Central memory CD4-positive, alpha-beta T cell (primary cell): ENCODE results near the gene OXNAD1.

ENCODE experiments used
- DNase-seq: peaks from one replicate; pipeline ENCODE4 v3.0.0; 2022
- total RNA-seq, 3 experiments: gene quantifications; one replicate each; lab custom pipeline; 2026; lab: John Stamatoyannopoulos, UW

OXNAD1 gene
- total RNA-seq = 36.8 to 228 (median 133) reads per million in 3 experiments

- peak; percentile 99 for DNase-seq
These were observed at the start of gene OXNAD1, which contains the start of gene DPH3 for GRCh38 chr3:16264708-16265454. Gene OXNAD1 (plus strand): TSS chr3:16265212. CDS start chr3:16270953, 5,741 bp downstream. Gene DPH3 (minus strand): TSS chr3:16264943. CDS start chr3:16264876, 67 bp downstream.

- no peak for DNase-seq
These were observed 48.6 kb upstream of the OXNAD1 start for GRCh38 chr3:16216373-16216935.

GRCh38 chr3:16219777-16220176 is 45.2 kb upstream of the OXNAD1 start:
- no peak for DNase-seq

- no peak for DNase-seq
These were observed 43.0 kb upstream of the OXNAD1 start for GRCh38 chr3:16221990-16222389.

DNA sequence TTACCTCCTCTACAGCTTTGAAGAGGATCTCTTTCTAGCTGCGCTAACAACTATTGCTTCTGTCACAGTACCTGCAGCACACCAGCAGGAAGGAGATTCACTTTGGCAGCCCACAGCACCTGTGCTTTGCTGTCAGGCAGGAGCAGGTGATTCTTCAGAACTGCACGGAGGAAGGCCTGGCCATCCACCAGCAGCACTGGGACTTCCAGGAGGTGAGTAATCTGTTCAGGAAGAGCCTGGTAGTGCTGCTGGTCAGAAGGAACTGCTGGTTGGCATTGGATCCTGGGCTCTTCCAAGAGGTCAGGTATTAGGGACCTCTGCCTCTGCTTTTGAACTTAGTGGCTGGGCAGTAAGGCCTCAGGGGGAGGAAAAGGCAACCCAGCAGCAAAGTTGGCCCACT is 42.5 kb upstream of the OXNAD1 start:
- DNase-seq = no peak

- no peak for DNase-seq
These were observed 40.7 kb upstream of the OXNAD1 start for GRCh38 chr3:16224325-16224724.

GRCh38 chr3:16227566-16227965 is 37.4 kb upstream of the OXNAD1 start:
- no peak for DNase-seq

- DNase-seq = no peak
These were observed 35.3 kb upstream of the OXNAD1 start for GRCh38 chr3:16229681-16230080.

- no peak for DNase-seq
These were observed 33.0 kb upstream of the OXNAD1 start for GRCh38 chr3:16231983-16232382.

- DNase-seq = no peak
These were observed 31.2 kb upstream of the OXNAD1 start for GRCh38 chr3:16233806-16234205.

GRCh38 chr3:16234281-16234680 is 30.7 kb upstream of the OXNAD1 start:
- no peak for DNase-seq

GRCh38 chr3:16236030-16236639 is 28.9 kb upstream of the OXNAD1 start:
- DNase-seq = no peak

DNA sequence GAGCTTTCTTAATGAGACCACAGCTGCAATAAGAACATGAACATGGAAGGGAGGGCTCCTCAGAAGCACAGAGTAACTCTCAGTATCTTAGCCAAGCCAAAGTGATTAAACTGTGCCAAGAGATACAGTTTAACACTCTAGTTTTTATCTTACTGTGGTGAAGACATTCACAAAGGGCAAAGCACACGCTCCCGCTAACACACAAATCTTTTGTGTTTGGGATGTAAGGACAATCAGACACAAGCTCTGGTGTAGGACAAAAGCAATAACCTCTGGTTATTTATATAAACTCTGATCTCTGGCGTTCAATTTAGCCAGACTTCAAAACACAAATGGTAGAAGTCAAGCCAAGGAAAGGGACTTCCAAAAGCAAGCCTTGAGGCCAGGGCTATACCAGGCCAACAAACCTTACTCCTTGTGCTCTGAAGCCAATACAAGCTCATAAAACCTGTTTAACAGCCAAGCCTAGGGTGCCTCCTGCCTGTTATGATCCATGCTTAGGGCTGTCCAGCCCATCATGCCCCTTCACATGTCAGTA is 28.1 kb upstream of the OXNAD1 start:
- no peak for DNase-seq

DNA sequence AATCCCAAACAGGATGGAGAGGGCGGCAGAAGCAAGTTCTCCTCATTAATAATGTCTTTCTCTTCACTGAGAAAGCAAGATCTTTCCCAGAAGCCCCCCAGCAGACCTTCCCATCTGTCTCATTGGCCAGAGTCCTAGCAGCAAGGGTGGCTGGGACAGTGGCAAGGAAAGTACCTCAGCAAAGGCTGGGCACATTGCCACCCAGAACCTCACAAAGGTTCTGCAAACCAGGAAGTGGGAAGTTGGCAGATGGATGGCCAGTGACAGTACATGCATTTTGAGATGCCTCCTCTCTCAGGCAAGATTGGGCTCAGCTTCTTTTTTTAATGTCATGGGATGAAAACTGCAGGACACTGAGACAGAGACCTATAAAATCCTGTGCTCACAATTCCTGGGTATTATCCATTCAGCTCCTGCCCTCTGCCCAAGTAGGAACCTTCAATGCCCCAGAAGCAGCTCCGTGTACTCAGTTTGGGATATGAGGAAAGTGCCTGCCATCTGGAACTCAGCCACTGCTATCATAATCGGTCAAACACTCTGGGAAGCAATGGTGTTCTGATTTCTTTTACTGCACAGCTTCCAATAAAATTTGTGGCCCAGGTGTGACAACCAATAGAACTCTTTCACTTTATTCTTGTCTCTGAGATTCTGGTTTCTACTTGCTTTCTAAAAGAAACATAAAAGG is 25.8 kb upstream of the OXNAD1 start:
- no peak for DNase-seq

DNA sequence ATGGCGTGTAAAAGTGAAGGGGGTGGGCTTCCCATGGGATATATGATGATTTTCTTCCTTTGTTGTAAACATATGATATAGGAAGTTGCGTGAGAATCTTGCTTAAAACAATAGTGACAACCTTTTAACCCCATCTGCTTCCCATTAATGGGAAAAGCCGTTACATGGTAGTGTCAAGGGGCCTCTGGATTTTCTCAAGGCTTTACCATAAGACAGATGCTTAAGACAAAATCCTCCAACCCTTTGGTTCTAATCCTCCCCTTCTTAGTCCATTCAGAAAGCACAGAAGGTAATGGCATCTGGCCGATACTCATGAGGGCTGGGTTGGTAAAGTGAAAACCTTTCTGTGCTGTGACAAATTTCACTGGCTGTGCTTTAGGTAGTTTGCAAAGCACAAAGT is 25.2 kb upstream of the OXNAD1 start:
- no peak for DNase-seq

GRCh38 chr3:16240229-16241023 is 24.6 kb upstream of the OXNAD1 start:
- DNase-seq = no peak

DNA sequence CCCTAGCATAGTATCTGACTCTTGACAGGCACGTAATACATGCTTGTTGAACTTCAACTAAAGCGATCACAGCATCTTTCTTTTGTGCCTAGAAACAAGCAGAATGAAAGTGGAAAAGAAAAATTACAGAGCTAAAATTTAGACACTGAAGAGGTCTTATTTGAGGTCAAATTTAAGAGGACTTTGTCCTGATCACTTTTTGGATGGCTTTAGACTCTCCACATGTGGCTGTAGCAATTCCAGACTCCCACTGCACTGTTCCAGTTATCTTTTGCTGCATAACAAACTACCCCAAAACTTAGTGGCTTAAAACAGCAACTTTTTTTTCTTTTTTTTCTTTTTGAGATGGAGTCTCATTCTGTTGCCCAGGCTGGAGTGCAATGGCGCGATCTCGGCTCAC is 23.8 kb upstream of the OXNAD1 start:
- DNase-seq = no peak

DNA sequence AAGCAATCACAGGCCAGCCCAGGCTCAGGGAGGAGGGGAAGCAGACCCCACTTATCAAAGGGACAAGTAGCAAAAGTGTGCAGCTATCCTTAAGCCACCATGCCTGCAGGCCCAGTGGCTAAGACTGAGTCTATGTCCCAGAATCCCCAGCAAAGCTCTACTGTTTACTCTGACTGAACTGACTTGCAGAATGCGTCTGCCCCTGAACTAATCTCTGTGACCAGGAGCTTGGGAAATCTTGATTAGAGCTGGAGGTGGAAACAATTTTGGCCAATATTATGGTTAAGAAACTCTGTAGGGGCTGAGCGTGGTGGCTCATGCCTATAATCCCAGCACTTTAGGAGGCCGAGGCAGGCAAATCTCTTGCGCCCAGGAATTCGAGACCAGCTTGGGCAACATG is 22.8 kb upstream of the OXNAD1 start:
- no peak for DNase-seq

DNA sequence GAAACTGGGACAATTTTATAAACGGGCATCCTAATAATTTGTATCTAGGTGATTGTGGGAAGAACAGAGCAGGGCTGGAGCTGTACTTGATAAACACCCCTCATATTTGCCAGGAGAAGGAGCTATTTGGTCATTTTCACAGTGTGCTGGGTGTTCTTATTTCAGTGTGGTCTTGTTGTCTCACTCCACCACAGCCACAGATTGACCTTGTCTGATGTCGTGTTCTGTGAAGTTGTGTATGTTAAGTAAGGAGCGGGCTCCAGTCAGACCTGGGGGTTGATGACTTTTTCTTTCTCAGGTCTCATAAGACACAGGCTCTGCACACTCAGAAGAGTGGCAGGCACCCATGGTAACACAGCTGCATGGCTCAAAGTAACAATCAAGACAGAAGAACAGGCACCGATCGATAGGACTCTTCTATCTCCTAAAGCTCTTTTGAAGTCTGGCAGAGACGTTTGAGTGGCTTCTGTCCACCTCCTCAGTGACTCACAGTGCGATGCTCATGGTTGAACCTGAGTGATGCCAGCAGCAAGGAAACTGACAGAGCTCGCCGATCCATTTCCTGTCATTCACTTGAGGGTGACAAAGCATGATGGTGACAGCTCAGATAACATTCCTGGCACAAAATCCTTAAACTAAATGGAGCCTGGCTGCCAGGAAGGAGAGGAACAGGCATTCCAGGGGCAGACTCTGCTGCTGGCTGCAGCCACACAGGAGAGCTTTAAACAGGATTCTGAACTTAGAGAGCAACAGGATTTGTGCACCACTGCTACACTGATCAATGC is 21.1 kb upstream of the OXNAD1 start:
- DNase-seq = no peak

- DNase-seq = no peak
These were observed 19.4 kb upstream of the OXNAD1 start for GRCh38 chr3:16245609-16246008.

- peak; percentile 64 for DNase-seq
These were observed 17.5 kb upstream of the OXNAD1 start for GRCh38 chr3:16247282-16248061.
